Glutamatergic neuron (in vitro differentiated cells): ENCODE data around the gene SAMMSON. TPM values are rescaled to one million over a fixed set of nuclear protein-coding genes. Genes with fewer than 3 reads are reported as not detected.

Experiments
- DNase-seq: peaks from one replicate; pipeline ENCODE4 v3.0.0; 2022
- H3K27ac Mint-ChIP-seq: one replicate; pipeline ENCODE4 v1.8.0; 2020; ENCODE audit warnings: mild to moderate bottlenecking, mixed read lengths, inconsistent platforms; ENCODE audit not compliant: unreplicated experiment
- H3K27me3 Mint-ChIP-seq: one replicate; pipeline ENCODE4 v1.8.0; 2020; ENCODE audit warnings: mild to moderate bottlenecking, moderate library complexity, mixed read lengths, inconsistent platforms; ENCODE audit not compliant: unreplicated experiment
- H3K36me3 Mint-ChIP-seq: one replicate; pipeline ENCODE4 v1.8.0; 2020; ENCODE audit warnings: mild to moderate bottlenecking, mixed read lengths, inconsistent platforms; ENCODE audit not compliant: unreplicated experiment
- H3K4me1 Mint-ChIP-seq: one replicate; pipeline ENCODE4 v1.8.0; 2020; ENCODE audit warnings: mild to moderate bottlenecking, low read depth, mixed read lengths, inconsistent platforms; ENCODE audit not compliant: unreplicated experiment
- H3K4me3 Mint-ChIP-seq: one replicate; pipeline ENCODE4 v1.8.0; 2020; ENCODE audit warnings: mild to moderate bottlenecking, mixed read lengths, inconsistent platforms; ENCODE audit not compliant: unreplicated experiment
- H3K9me3 Mint-ChIP-seq: one replicate; pipeline ENCODE4 v1.8.0; 2020; ENCODE audit warnings: mild to moderate bottlenecking, moderate library complexity, mixed read lengths, inconsistent platforms; ENCODE audit not compliant: unreplicated experiment
- total RNA-seq: library from RNA; stranded (reverse); fragmentation: NEBNext Ultra II Directional; extraction: Animal tissue kit (Norgen Biotek cat#: 25700); gene quantifications from one replicate; pipeline ENCODE4 v1.2.1, GENCODE V29; 2021; ENCODE audit not compliant: unreplicated experiment
- TF ChIP-seq, protein P1 (sequence below): fragments of 200-600 bp; sonication (generic); IDR thresholded peaks from one replicate; pipeline ENCODE4 v1.5.0; 2021; ENCODE audit not compliant: partially characterized antibody, unreplicated experiment

SAMMSON gene
- total RNA-seq, 1 donor from 2014 or later = not detected

DNA sequence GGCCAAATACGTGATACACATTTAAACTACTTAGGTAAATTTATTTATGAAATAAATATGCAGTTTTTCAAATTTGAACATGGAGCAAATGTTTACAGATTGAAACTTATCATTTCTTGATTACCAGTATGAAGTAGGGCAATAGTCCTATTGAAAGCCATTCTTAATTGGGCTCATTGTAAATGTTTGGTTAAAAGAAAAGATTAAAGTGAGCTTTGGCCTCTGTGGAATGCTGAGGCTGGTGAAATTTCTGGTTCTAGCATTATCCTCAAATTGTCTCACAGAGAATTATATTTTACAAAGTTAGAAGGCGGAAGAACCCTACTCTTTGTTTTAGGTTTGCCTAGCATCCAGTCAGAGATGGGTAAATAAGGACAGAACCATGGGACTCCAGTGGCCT lies 73.2 kb downstream of the SAMMSON start:
- TF ChIP-seq, protein P1, sequence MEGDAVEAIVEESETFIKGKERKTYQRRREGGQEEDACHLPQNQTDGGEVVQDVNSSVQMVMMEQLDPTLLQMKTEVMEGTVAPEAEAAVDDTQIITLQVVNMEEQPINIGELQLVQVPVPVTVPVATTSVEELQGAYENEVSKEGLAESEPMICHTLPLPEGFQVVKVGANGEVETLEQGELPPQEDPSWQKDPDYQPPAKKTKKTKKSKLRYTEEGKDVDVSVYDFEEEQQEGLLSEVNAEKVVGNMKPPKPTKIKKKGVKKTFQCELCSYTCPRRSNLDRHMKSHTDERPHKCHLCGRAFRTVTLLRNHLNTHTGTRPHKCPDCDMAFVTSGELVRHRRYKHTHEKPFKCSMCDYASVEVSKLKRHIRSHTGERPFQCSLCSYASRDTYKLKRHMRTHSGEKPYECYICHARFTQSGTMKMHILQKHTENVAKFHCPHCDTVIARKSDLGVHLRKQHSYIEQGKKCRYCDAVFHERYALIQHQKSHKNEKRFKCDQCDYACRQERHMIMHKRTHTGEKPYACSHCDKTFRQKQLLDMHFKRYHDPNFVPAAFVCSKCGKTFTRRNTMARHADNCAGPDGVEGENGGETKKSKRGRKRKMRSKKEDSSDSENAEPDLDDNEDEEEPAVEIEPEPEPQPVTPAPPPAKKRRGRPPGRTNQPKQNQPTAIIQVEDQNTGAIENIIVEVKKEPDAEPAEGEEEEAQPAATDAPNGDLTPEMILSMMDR = no peak
- no peaks in the 10 kb centered on the region for H3K9me3 Mint-ChIP-seq
- H3K27ac Mint-ChIP-seq = no peak overlapping the region
- H3K4me1 Mint-ChIP-seq = peaks cover 10% of the 10 kb centered on the region
- no peaks in the 10 kb centered on the region for H3K36me3 Mint-ChIP-seq
- no peak for DNase-seq
- H3K27me3 Mint-ChIP-seq = peaks cover 2% of the 10 kb centered on the region
- H3K4me3 Mint-ChIP-seq = no peak overlapping the region

DNA sequence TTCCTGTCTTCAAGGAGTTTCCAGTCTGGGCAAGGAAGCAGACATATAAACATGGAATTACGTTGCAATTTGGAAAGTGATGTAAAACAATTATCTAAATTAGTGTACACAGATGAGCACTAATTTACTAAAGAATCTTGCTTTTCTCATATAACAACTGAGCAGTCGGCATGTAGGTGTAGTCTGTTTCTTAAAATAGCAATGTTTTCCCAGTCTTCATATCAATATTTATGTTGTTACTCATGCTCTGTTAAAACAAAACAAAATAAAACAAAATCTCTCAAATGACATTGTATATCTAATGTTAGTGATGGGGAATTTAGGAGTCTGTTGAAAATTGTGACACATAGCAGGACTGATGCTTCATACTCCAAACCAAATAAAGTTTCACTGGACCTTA lies 75.6 kb downstream of the SAMMSON start:
- DNase-seq = no peak
- Mint-ChIP-seq H3K4me1 (peaks cover 11% of the 10 kb centered on the region), H3K4me3 (no peak overlapping the region), H3K27me3 (peaks cover 2% of the 10 kb centered on the region), H3K9me3 (no peaks in the 10 kb centered on the region), H3K36me3 (no peaks in the 10 kb centered on the region), H3K27ac (no peak overlapping the region)
- TF ChIP-seq, protein P1 = no peak

DNA sequence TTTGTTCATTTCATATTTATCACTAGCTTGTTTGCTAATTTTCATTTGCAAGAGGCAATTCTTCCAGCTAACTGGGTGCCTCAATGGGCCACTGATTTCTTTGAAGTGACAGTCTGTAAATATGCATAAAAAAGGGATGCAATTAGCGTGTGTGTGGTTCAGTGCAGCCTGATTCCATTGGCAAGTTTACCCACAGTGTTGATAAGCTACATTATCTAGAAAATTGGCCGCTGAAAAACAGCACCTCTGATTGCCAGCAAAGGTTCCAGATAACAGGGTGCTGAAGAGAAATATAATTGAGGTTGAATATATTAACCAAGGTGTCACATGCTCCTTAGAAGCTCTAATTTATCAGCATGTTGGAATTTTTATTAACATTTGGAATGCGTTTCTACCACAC lies 76.9 kb downstream of the SAMMSON start:
- Mint-ChIP-seq H3K4me1 (peaks cover 5% of the 10 kb centered on the region), H3K36me3 (no peaks in the 10 kb centered on the region), H3K4me3 (no peak overlapping the region), H3K9me3 (no peaks in the 10 kb centered on the region), H3K27me3 (peaks cover 2% of the 10 kb centered on the region), H3K27ac (no peak overlapping the region)
- DNase-seq = no peak
- TF ChIP-seq, protein P1 = no peak

DNA sequence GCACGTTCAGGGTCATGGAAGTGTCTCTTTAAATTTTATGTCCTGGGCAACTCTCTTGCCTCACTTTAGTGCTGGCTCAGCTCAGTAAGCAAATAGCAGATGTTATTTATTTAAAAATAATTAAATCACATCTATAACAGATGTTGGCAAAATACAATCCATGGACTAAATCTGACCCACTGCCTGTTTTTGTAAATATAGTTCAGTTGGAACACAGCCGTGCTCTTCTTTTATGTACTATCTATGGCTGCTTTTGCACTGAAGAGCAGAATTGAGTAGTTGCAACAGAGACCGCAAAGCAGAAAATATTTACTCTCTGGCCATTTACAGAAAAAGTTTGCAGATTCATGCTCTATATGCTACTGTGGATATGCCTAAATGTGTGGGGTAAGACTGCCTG lies 79.2 kb downstream of the SAMMSON start:
- Mint-ChIP-seq H3K27ac (no peak overlapping the region), H3K4me3 (no peak overlapping the region), H3K36me3 (peaks cover 4% of the 10 kb centered on the region), H3K4me1 (peaks cover 4% of the 10 kb centered on the region), H3K9me3 (no peaks in the 10 kb centered on the region), H3K27me3 (no peaks in the 10 kb centered on the region)
- no peak for DNase-seq
- TF ChIP-seq, protein P1 = no peak

DNA sequence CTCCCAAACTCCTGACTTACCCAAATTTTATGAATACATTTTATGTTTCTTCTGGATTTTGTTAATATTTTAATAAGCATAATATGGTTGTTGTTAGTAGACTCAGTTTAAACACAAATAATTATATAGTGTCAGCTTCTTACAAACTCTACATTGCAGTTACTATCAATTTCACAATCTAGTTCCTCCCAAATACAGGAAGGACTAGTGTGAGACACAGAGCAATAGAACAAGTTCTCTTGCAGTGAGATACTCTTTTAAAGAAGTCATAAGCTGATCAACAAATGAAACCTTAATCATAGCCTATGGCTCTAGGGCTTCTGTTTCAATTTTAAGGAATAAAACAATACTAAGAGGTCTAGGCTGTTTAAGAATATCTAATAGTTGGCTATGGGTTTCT lies 86.1 kb downstream of the SAMMSON start:
- peaks cover 4% of the 10 kb centered on the region for H3K36me3 Mint-ChIP-seq

More for the DNA sequence above, 86.1 kb downstream of the SAMMSON start:
- DNase-seq = no peak
- H3K9me3 Mint-ChIP-seq = no peaks in the 10 kb centered on the region
- H3K27me3 Mint-ChIP-seq = no peaks in the 10 kb centered on the region
- H3K4me3 Mint-ChIP-seq = no peak overlapping the region
- H3K4me1 Mint-ChIP-seq = peaks cover 3% of the 10 kb centered on the region
- TF ChIP-seq, protein P1 = no peak
- no peak overlapping the region for H3K27ac Mint-ChIP-seq
